Esophagus squamous epithelium (tissue), 5 donors: ENCODE measurements around the gene GPX2. TPM values are rescaled to one million over a fixed set of nuclear protein-coding genes. Genes with fewer than 3 reads are reported as not detected.
A peak's percentile ranks its signal among the peaks of the same experiment; 100 is the strongest.

Experiments
- DNase-seq: peaks from one replicate; lab custom pipeline; 2025; lab: John Stamatoyannopoulos, UW
- H3K27ac ChIP-seq, 4 donors: fragments of 200-600 bp; sonication (generic); one replicate each; pipeline ENCODE4 v1.5.1; 2016 to 2019; ENCODE audit warnings: mild to moderate bottlenecking in 1 of 4
- H3K27me3 ChIP-seq, 4 donors: fragments of 200-600 bp; sonication (generic); 1 replicate in 3 of 4; 2 replicates in 1 of 4; pipeline versions ENCODE4 v1.5.1 to v1.6.0; 2017 to 2021; ENCODE audit warnings: antibody characterized with exemption in 1 of 4
- H3K36me3 ChIP-seq, 3 donors: fragments of 200-600 bp; sonication (generic); one replicate each; pipeline ENCODE4 v1.5.1; 2016 to 2019
- H3K4me1 ChIP-seq, 3 donors: fragments of 200-600 bp; sonication (generic); one replicate each; pipeline ENCODE4 v1.5.1; 2017 to 2019
- H3K4me3 ChIP-seq, 4 donors: fragments of 200-600 bp; sonication (generic); 1 replicate in 3 of 4; 2 replicates in 1 of 4; pipeline ENCODE4 v1.5.1; 2016 to 2019; ENCODE audit warnings: mild to moderate bottlenecking in 2 of 4, moderate library complexity in 1 of 4
- H3K9me3 ChIP-seq, 3 donors: fragments of 200-600 bp; sonication (generic); one replicate each; pipeline ENCODE4 v1.5.1; 2016 to 2019
- CTCF ChIP-seq, 6 experiments: fragments of 450-650 bp in 4 of 6; fragments of 200-600 bp in 2 of 6; sonication (generic) in 2 of 6; IDR thresholded peaks; one replicate each; pipeline ENCODE4 v1.5.1; 2016 to 2019; ENCODE audit warnings: antibody characterized with exemption in 6 of 6, mild to moderate bottlenecking in 4 of 6, moderate library complexity in 4 of 6
- POLR2A ChIP-seq, 4 donors: fragments of 450-650 bp; IDR thresholded peaks; one replicate each; pipeline ENCODE4 v1.6.1; 2017; ENCODE audit warnings: antibody characterized with exemption in 4 of 4, mild to moderate bottlenecking in 4 of 4, moderate library complexity in 3 of 4
- WGBS, 2 donors: methylation state at CpG; one replicate each; pipeline ENCODE4 v1.1.5; 2018; 5-methylcytosine and 5-hydroxymethylcytosine counted together
- intact Hi-C: fragments of 100-400 bp; cut with DNase I; formaldehyde crosslinking; loops from one replicate; pipeline ENCODE4 v1.15.0; 2022
- total RNA-seq, 4 donors: library from RNA; depleted of rRNA; stranded (reverse); fragments of >200 nt; gene quantifications; one replicate each; pipeline ENCODE4 v1.1.0, GENCODE V29; 2016
- donor health status: DM: yes; HTN: yes; CAD: no.

GPX2 gene
- total RNA-seq, 4 donors from 2014 or later = 97.1 to 273 (median 191) TPM

DNA sequence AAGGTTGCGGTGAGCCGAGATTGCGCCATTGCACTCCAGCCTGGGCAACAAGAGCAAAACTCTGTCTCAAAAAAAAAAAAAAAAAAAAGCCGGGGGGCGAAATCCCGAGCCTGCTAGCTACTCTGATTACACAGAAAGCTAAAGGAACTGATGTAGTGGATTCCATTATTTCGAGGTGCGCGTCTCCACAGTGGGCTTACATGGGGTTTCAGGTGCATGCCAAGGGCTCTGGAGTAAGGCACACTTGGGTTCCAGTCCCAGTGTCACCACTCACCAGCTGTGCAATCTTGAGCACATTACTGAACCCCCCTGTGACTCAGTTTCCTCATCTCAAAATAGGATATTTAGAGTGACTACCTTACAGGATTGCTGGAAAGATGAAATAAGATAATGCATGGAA lies 31.3 kb upstream of the GPX2 start:
- intact Hi-C loops = no loop called here
- Histone ChIP-seq H3K27ac (no peak overlapping the region), H3K36me3 (no peaks in the 10 kb centered on the region), H3K27me3 (peaks cover 0 to 34% (median 0%) of the 10 kb centered on the region in 4 donors), H3K4me1 (peaks cover 6 to 29% (median 11%) of the 10 kb centered on the region in 3 donors), H3K4me3 (no peak overlapping the region), H3K9me3 (no peaks in the 10 kb centered on the region)
- no peak for DNase-seq
- no peak for TF ChIP-seq POLR2A (IDR thresholded peaks at IDR 0.05)
- TF ChIP-seq CTCF (IDR thresholded peaks at IDR 0.05) = no peak
- WGBS, 2 donors = 94 to 98% methylated on average over 7 of the region's 9 CpGs

GRCh38 chr14:64973026-64973442 lies 30.5 kb upstream of the GPX2 start:
- H3K36me3 ChIP-seq = no peaks in the 10 kb centered on the region
- H3K4me3 ChIP-seq = no peak overlapping the region
- H3K4me1 ChIP-seq = peaks cover 6 to 29% (median 11%) of the 10 kb centered on the region in 3 donors
- intact Hi-C loops = no loop called here
- WGBS, 2 donors = 59 to 68% methylated on average over 3 to 8 of the region's 8 CpGs
- H3K27ac ChIP-seq = no peak overlapping the region
- TF ChIP-seq POLR2A (IDR thresholded peaks at IDR 0.05) = no peak
- TF ChIP-seq CTCF (IDR thresholded peaks at IDR 0.05) = no peak
- DNase-seq = no peak
- H3K27me3 ChIP-seq = peaks cover 0 to 33% (median 0%) of the 10 kb centered on the region in 4 donors
- H3K9me3 ChIP-seq = no peaks in the 10 kb centered on the region

- WGBS, 2 donors = 0 to 3% methylated on average over 7 to 11 of the region's 96 CpGs
- Histone ChIP-seq H3K27me3 (peaks cover 0 to 30% (median 0%) of the 10 kb centered on the region in 4 donors), H3K4me1 (peaks cover 6 to 30% (median 11%) of the 10 kb centered on the region in 3 donors), H3K9me3 (no peaks in the 10 kb centered on the region), H3K36me3 (no peaks in the 10 kb centered on the region), H3K4me3 (peak within 1 kb of the TSS; percentile 64 to 85 (median 73)), H3K27ac (peak within 1 kb of the TSS in 3 of 4 donors; percentile 22 to 70 (median 52))
- intact Hi-C loops = no loop called here
- no peak for DNase-seq
- TF ChIP-seq CTCF (IDR thresholded peaks at IDR 0.05) (no peak), POLR2A (IDR thresholded peaks at IDR 0.05) (no peak)
Observed at GRCh38 chr14:64971943-64972791, 29.6 kb upstream of the GPX2 start, which contains the start of gene RAB15. TSS of gene RAB15 (minus strand) at chr14:64972336. CDS start at chr14:64972076, 260 bp downstream.

- peaks cover 6 to 36% (median 11%) of the 10 kb centered on the region in 3 donors for H3K4me1 ChIP-seq
- peak overlapping the region; percentile 64 to 85 (median 73) for H3K4me3 ChIP-seq
- TF ChIP-seq POLR2A (IDR thresholded peaks at IDR 0.05) = no peak
- TF ChIP-seq CTCF (IDR thresholded peaks at IDR 0.05) = no peak
- no peak for DNase-seq
- H3K9me3 ChIP-seq = no peaks in the 10 kb centered on the region
- intact Hi-C loops = no loop called here
- no peaks in the 10 kb centered on the region for H3K36me3 ChIP-seq
- 4% methylated on average over 8 of the region's 31 CpGs; no CpG with 5 or more reads in 1 of the 2 donors for WGBS, 2 donors
- H3K27me3 ChIP-seq = peaks cover 0 to 30% (median 0%) of the 10 kb centered on the region in 4 donors
- H3K27ac ChIP-seq = peak overlapping the region in 3 of 4 donors; percentile 22 to 70 (median 52)
Observed at GRCh38 chr14:64971491-64971942, 29.0 kb upstream of the GPX2 start.
